Stomach (tissue), 9 donors: ENCODE results near the gene SOX8. TPM values are rescaled to one million over a fixed set of nuclear protein-coding genes. Genes with fewer than 3 reads are reported as not detected.
"Not testable (repeated sequence)": the region's sequence is repeated elsewhere in the genome, so short reads cannot be mapped to it uniquely, and the experiment has no call there.

Experiments
- DNase-seq, 2 donors: peaks; one replicate each; pipeline versions ENCODE4 v3.0.0 to v3.0.0-alpha.2; 2013 to 2019
- H3K27ac ChIP-seq, 5 donors: fragments of 200-600 bp in 4 of 5; sonication (generic) in 4 of 5; one replicate each; pipeline ENCODE4 v1.5.1; 2013 to 2019; ENCODE audit warnings: mild to moderate bottlenecking in 1 of 5, moderate library complexity in 1 of 5
- H3K27me3 ChIP-seq, 3 donors: fragments of 200-600 bp; sonication (generic); one replicate each; pipeline ENCODE4 v1.5.1; 2017 to 2019; ENCODE audit warnings: mixed run types in 1 of 3
- H3K36me3 ChIP-seq, 4 donors: fragments of 200-600 bp; sonication (generic); 1 replicate in 3 of 4; 2 replicates in 1 of 4; pipeline ENCODE4 v1.5.1; 2016 to 2019
- H3K4me1 ChIP-seq, 4 donors: fragments of 200-600 bp; sonication (generic); one replicate each; pipeline ENCODE4 v1.5.1; 2016 to 2019
- H3K4me3 ChIP-seq, 4 donors: fragments of 200-600 bp; sonication (generic) in 3 of 4; one replicate each; pipeline ENCODE4 v1.5.1; 2016 to 2019; ENCODE audit warnings: mild to moderate bottlenecking in 1 of 4
- H3K9me3 ChIP-seq, 4 donors: fragments of 200-600 bp; sonication (generic); one replicate each; pipeline ENCODE4 v1.5.1; 2016 to 2019
- CTCF ChIP-seq, 7 experiments: fragments of 450-650 bp in 4 of 7; fragments of 200-600 bp in 3 of 7; sonication (generic) in 3 of 7; IDR thresholded peaks; one replicate each; pipeline ENCODE4 v1.5.1; 2016 to 2019; ENCODE audit warnings: antibody characterized with exemption in 7 of 7, control low read depth in 2 of 7, mild to moderate bottlenecking in 1 of 7
- EP300 ChIP-seq: sonication (generic); formaldehyde crosslinking; IDR thresholded peaks from one replicate; pipeline ENCODE4 v1.6.1; 2017; ENCODE audit warnings: antibody characterized with exemption
- POLR2A ChIP-seq, 4 donors: fragments of 450-650 bp; IDR thresholded peaks; one replicate each; pipeline ENCODE4 v1.6.1; 2016; ENCODE audit warnings: antibody characterized with exemption in 4 of 4, control low read depth in 2 of 4, mild to moderate bottlenecking in 1 of 4, moderate library complexity in 1 of 4
- POLR2AphosphoS5 ChIP-seq, 3 donors: sonication (generic); formaldehyde crosslinking; IDR thresholded peaks; one replicate each; pipeline ENCODE4 v1.6.1; 2016; ENCODE audit warnings: antibody characterized with exemption in 3 of 3
- WGBS, 5 donors: extraction: QIAGEN DNeasy Blood & Tissue Kit in 3 of 5; methylation state at CpG; one replicate each; pipeline versions ENCODE4 v1.1.5 to v1.1.7; 2013 to 2018; 5-methylcytosine and 5-hydroxymethylcytosine counted together
- intact Hi-C: fragments of 100-400 bp; cut with DNase I; formaldehyde crosslinking; loops from one replicate; pipeline ENCODE4 v1.15.1; 2023; ENCODE audit warnings: low total_unique reads
- polyA plus RNA-seq, 3 donors: library from polyadenylated mRNA; stranded (reverse); fragments of 200-250 nt; gene quantifications; one replicate each; pipeline ENCODE4 v1.2.3, GENCODE V29; 2013
- total RNA-seq, 5 donors: library from RNA; depleted of rRNA; stranded (reverse); fragments of >200 nt; gene quantifications; one replicate each; pipeline versions ENCODE4 v1.1.0 to v1.2.3, GENCODE V29; 2014 to 2016
- donor health status: healthy with polysubstance abuse.
- donor health status: Bipolar disorder and iron deficiency.
- donor health status: healthy.

SOX8 gene
- total and polyA plus RNA-seq, 8 donors: 0.45 to 15.1 (median 1.1) TPM; not detected in 3

- TF ChIP-seq EP300 (no peak), POLR2A (IDR thresholded peaks at IDR 0.05) (no peak), POLR2AphosphoS5 (IDR thresholded peaks at IDR 0.05) (no peak), CTCF (IDR thresholded peaks at IDR 0.05) (no peak)
- no peaks in the 10 kb centered on the region for H3K4me1 ChIP-seq
- no peak overlapping the region for H3K4me3 ChIP-seq
- H3K36me3 ChIP-seq: peaks cover 5 to 39% (median 36%) of the 10 kb centered on the region in 4 donors
- DNase-seq: no peak
- H3K9me3 ChIP-seq: no peaks in the 10 kb centered on the region
- H3K27me3 ChIP-seq: no peaks in the 10 kb centered on the region
- H3K27ac ChIP-seq: no peak overlapping the region
- 85 to 94% (median 90%) methylated on average over 14 to 22 of the region's 22 CpGs for whole genome bisulfite sequencing, 5 donors
- intact Hi-C loops: no loop called here
These were observed 29.8 kb upstream of the SOX8 start for GRCh38 chr16:951660-952301.

GRCh38 chr16:952321-952720 lies 29.2 kb upstream of the SOX8 start:
- TF ChIP-seq POLR2AphosphoS5 (IDR thresholded peaks at IDR 0.05): no peak
- no peak for TF ChIP-seq EP300
- TF ChIP-seq CTCF (IDR thresholded peaks at IDR 0.05): no peak
- TF ChIP-seq POLR2A (IDR thresholded peaks at IDR 0.05): no peak
- intact Hi-C loops: no loop called here
- Histone ChIP-seq H3K9me3 (peaks cover 0 to 1% (median 0%) of the 10 kb centered on the region in 4 donors), H3K27ac (no peak overlapping the region), H3K4me1 (no peaks in the 10 kb centered on the region), H3K27me3 (no peaks in the 10 kb centered on the region), H3K36me3 (peaks cover 5 to 33% (median 31%) of the 10 kb centered on the region in 4 donors), H3K4me3 (no peak overlapping the region)
- no peak for DNase-seq
- WGBS, 5 donors: 89 to 97% (median 96%) methylated on average over 7 to 12 of the region's 12 CpGs

GRCh38 chr16:953818-954217 lies 27.8 kb upstream of the SOX8 start:
- H3K27me3 ChIP-seq, intact Hi-C loops, H3K4me1 ChIP-seq, H3K9me3 ChIP-seq, H3K27ac ChIP-seq, DNase-seq, H3K4me3 ChIP-seq: not testable (repeated sequence)
- 82 to 100% (median 87%) methylated on average over 2 to 6 of the region's 7 CpGs for WGBS, 5 donors
- peaks cover 5 to 31% (median 29%) of the 10 kb centered on the region in 4 donors for H3K36me3 ChIP-seq

- 93 to 97% (median 96%) methylated on average over 17 to 27 of the region's 27 CpGs for WGBS, 5 donors
- intact Hi-C loops, H3K27ac ChIP-seq, H3K9me3 ChIP-seq, H3K27me3 ChIP-seq, H3K4me3 ChIP-seq, H3K4me1 ChIP-seq, DNase-seq: not testable (repeated sequence)
- peaks cover 5 to 36% (median 29%) of the 10 kb centered on the region in 4 donors for H3K36me3 ChIP-seq
These were observed 25.8 kb upstream of the SOX8 start for GRCh38 chr16:955766-956165.

- peaks cover 0 to 7% (median 3%) of the 10 kb centered on the region in 4 donors for H3K4me1 ChIP-seq
- no peaks in the 10 kb centered on the region for H3K27me3 ChIP-seq
- peaks cover 0 to 4% (median 0%) of the 10 kb centered on the region in 4 donors for H3K9me3 ChIP-seq
- no peak for DNase-seq
- no peak overlapping the region for H3K27ac ChIP-seq
- H3K36me3 ChIP-seq: peaks cover 0 to 10% (median 6%) of the 10 kb centered on the region in 4 donors
- TF ChIP-seq POLR2A (IDR thresholded peaks at IDR 0.05): no peak
- no peak for TF ChIP-seq POLR2AphosphoS5 (IDR thresholded peaks at IDR 0.05)
- TF ChIP-seq CTCF (IDR thresholded peaks at IDR 0.05): no peak
- no peak for TF ChIP-seq EP300
- intact Hi-C loops: no loop called here
- H3K4me3 ChIP-seq: no peak overlapping the region
- 85 to 89% (median 89%) methylated on average over 24 of the region's 24 CpGs for WGBS, 5 donors
These were observed 22.1 kb upstream of the SOX8 start for GRCh38 chr16:959232-960040.
